ENCODE data around the gene ZBTB7C.

The ZBTB7C gene

DNA sequence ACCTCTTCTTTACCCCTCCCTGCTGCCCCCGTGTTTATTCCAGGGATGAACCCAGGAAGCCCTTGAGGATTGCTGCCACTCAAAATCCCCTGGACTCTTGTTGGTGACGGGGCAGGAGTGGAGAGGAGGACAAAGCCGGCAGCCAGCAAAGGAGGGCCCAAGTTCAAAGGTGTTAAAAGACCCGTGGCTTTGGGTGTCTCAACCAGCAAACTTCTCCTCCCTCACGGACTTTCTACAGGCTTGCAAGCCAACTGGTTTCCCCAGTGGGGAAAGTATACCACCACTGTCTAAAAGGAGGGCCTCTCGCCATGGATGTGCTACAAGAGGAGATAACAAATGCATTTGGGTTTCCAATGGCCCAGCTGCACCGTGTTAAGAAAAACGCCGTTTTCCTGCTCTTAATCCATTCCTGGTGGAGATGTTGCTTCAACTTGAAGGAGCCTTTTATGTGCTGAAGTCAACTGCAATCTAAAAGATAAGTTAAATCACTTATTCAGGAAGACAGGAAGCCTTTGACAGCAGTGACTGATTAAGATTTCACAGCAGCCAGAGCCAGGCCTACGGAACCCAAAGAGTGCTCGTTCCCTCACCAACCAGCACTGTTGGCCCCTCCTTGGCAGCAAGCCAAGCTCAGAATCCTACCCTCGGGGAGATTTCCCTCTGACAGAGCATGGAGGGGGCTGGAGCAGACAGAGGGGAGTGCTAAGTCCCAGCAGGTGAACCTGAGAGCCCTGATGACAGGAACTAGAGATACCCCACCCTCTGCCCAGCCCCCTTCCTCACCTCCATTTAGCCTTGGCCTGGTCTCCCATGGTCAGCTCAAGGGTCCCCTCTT, 57.8 kb downstream of the ZBTB7C start:
- no peak for DNase-seq

DNA sequence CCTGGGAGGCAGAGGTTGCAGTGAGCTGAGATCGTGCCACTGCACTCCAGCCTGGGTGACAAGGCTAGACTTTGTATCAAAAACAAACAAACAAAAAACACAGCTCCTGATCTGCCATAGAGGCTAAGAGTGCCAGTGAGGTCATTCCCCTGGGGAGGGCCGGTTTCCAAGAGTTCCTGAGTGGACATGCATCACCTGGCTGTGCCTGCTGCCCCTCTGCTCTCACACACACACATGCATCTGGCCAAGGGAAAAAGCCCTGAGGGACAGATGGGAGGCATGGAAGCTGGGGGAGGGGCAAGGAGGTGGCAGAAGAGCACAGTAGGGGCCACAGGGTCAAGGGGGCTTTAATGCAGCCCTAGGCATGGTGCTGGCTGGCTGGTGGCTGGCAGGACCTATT, 60.4 kb downstream of the ZBTB7C start:
- DNase-seq = peak; percentile 6

DNA sequence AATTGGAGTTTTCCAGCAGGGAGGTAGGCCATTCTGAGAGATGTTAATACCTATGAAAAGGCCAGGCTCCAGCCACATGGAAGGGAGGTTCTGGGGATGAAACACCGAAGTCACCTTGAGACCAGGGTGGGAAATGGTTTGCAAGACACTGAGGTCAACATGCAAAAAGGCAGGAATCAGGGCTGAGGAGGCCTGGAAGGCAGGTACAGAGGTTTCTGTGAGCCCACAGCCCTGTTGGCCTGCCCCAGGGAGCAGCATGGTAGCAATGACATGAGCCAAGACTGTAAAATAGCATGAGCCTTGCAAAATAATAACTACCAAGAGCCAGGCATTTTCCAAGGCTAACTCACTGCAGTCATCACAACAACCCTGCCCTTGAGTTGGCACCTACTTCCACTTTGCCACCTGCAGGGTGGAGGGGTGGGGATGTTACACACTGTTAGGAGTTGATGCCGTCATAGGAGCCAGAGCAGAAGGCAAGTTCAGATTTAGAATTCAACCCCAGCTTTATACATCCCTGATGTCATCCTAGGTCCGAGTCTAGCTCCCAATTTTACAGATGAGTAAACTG, 61.3 kb downstream of the ZBTB7C start:
- DNase-seq = no peak

DNA sequence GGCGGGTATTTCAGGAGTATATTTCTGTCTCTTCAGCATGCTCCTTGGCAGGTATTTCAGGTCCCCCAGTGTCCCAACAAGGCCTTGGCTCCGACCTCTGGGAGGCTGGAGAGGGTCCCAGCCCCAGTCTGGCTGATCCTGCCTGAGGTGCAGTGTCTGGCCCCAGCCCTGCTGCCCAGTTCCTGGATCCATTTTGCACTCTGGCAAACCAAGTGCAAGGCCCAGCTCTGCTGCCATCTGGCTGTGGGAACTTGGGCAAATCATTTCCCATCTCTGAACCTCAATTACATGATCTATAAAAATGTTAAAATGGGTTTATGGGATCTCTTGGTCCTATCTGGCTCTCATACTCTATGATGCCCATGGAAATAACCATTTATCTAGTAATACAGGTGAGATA, 63.6 kb downstream of the ZBTB7C start:
- DNase-seq = no peak

DNA sequence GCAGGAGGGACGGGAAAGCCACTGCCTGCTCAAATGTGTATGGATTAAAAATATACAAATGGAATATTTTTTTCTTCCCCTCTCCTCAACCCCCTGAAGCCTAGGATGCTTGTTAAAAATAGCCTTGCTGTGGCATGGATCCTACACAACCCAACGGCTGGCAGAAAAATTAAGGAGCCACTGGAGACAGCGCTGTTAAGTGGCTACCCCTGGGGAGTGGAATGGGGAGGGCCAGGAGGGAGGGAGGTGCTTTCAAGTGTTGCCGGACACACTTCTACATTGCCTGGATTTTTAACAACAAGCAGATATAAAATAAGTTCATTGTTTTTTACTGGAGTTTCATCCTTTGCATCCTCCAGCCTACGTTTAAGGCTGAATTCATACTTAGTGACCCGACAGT, 66.6 kb downstream of the ZBTB7C start:
- no peak for DNase-seq

DNA sequence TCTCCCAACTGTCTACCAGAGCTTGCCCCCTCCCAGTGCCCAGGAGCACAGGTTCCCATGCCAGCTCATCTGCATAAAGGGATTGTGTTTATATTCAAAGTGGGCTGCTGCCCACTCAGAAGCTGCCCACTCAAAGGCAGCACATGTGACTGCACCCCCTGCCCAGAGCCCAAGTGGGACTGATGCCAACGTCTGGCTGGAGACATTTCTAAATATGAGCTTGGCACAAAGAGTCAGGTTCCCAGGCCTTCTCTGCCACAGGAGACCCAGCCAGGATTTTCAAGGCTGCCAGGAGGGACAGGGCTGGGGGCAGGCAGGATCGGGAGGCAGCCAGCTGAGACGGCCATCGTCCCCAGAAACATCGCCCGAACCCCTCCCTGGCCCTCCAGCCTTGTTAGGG, 67.1 kb downstream of the ZBTB7C start:
- no peak for DNase-seq

DNA sequence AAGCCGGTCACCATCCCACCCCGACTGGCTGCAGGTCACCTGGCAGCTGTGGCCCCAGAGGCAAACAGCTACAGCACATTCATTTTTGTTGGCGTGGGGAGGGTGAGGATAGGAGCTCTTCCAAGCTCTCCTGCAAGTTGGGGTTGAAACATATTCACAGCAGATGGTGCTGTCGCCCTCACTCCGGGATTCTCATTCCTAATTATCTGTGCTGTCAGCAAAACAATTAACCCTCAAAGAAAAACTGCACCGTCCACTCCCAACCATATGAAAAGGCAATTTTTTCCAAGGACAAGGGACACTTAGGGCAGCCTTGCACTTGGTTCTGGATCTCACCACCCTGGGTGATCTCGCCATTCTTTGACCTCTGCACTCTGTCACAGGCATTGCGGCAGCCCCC, 68.6 kb downstream of the ZBTB7C start:
- DNase-seq = no peak

DNA sequence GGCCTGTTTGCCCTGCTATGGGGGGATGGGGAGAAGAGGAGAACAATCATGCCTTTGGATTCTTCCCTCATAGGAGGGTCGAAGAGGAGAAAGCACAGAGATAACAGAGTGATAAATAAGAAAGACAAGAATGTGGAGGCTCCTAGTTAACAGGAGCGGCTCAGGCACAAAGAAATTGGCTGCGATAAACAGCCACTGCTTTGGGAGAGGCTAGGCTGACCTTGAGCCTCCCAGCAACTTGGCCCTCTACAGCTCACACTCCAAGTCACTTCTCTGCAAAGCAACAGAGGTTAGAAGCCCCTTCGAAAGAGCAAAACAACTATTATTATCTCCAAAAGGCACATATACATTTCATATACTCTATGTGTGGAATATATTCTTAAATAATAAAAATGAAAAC, 69.5 kb downstream of the ZBTB7C start:
- no peak for DNase-seq

DNA sequence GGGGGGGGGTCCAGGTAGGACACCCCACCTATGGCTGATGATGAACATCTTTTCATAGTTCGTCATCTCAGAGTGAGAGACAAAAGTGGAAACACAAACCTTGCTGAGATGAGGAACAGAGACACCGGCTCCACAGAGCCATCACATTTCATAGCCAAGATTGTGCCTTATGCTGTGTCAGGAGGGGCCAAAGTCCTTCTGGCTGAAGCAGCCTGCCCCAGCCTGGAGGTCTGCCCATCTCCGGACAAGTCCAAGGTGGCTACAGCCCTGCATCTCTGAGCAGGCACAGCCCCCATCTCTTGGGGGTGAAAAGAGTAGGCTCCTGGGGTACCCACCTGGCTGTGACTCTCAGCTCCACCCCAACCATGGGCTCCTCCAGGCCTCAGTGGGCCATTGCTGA, 70.3 kb downstream of the ZBTB7C start:
- no peak for DNase-seq

DNA sequence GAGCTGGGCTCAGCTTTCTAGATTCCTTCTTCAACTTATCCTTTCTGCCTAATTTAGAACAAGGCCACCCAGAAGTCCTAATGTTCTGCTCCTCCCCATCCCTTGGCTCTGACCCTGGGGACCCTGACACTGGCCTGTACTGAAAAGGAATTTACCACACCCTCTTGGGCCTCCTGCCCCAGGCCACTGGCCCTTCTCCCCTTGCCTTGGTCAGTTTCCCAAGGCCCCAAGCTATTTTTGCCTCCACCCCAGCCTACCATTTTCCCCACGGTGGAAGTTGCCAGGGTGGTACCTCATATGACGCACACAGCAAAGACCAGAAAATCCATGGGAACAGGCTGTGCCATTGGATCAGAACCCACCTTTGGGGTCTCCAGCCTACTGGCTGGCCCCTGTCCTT, 72.1 kb downstream of the ZBTB7C start:
- DNase-seq = no peak

DNA sequence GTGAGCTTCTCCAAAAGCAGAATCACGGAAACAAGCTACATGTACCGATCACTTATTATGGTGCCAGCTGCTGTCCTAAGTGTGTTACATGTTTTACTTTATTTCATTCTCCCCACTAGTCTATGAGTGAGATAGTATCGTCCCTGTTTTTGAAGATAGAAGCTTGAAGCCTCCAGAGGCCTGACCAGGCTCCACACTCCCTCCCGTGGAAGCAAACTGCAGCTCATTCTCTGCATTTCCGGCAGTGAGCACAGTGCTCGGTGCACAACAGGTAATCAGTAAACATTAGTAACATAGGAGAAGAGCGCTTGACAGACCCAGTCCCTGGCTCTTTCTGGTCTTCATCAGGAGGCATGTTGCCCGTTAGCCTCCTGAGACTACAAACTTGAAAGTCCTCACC, 72.9 kb downstream of the ZBTB7C start:
- DNase-seq = no peak

DNA sequence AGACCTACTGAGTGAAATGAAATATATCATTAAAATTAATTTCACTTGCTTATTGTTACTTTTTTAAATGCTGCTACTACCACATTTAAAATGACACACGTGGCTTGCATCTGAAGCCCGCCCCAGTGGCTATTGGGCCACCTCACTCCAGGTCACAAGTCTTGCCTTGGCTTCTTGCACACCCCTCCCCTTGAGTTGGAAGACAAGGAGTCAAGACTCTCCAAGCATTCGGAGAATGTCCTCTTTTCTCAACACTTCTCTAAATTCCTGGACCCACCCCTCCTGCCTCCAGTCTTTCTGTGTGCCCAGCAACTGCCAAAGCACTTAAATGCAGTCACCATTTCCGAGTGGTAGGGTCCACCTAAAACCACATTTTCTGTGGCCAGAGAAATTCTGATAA, 73.4 kb downstream of the ZBTB7C start:
- no peak for DNase-seq

DNA sequence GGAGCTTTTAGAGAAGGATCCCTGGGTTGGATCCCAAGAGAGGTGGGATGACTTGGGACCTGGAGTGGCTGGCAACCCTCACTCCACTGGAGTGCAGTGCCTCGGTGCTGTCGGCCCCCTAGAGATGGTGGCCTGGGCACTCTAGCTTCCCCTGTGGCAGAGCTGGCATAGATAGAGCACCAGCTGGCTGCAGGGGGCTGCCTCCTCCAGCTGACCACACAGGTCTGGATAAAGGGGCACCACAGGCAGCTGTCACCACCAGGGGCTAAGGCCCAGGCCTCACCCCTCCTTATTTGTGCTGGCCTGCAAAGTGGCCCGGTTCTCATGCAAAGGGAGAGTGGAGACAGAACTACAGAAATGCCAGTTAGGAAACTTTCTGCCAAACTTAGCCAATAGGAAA, 74.3 kb downstream of the ZBTB7C start:
- DNase-seq = no peak

DNA sequence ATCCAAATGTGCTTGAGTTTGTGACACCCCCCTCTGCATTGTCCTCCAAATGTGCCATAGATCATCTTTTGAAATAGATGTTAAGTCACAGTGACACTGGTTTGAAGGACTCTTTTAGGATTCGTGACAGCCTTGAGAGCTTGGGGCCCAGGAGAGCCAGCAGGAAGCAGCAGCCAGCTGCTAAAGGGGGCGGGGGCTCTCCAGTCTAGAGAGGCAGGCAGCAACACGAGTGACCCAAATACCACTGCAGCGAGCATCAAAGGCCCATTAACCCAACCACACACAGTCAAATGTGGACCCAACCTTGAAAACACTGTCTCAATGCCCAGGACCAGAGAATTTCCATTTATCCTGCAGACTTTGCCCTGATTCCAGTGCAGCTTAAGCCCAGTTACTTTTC, 75.6 kb downstream of the ZBTB7C start:
- DNase-seq = no peak

DNA sequence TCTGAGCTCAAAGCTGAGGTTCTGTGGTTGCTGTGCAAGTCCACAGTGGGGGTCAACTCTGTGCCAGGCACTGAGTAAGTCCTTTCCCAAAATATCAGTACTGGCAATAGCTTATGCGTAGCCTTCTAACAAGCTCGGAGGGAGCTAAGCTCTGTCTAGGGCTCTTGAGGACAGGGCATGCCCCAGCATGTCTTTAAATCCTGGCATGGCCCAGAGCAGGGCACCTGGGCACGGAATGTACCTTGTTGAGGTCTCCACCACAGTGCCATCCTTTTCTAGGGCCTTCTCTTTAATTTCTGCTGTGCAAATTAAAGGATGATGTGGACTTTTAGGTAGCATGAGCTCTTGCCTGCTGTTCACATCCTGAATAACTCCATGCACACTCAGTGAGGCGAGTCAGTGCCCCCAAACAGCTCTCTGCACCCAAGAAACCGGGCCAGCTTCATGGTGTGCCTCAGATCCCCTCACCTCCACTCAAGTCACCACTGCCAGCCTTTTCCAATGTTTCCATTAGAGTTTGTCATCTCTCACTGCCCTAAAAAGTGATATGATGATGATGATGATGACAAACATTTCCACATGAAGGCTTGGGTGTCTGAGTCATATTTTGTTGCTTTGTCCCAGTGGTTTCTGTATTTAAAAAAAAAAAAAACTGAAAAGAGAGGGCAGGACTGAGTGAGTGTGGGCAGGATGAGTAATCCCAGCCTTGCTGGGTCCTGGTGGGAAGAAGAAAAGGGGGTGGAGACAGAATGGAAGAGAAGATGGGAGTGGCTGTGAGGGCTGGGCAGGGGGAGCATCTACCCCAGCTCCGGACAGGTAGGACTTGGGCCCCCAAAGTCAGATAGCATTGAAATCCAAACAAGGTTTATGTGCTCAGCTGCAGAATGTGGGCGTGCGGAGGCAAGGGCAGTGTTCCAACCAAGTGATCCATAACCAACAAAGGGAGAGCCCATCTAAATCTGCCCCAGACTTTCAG, 78.9 kb downstream of the ZBTB7C start:
- no peak for DNase-seq

DNA sequence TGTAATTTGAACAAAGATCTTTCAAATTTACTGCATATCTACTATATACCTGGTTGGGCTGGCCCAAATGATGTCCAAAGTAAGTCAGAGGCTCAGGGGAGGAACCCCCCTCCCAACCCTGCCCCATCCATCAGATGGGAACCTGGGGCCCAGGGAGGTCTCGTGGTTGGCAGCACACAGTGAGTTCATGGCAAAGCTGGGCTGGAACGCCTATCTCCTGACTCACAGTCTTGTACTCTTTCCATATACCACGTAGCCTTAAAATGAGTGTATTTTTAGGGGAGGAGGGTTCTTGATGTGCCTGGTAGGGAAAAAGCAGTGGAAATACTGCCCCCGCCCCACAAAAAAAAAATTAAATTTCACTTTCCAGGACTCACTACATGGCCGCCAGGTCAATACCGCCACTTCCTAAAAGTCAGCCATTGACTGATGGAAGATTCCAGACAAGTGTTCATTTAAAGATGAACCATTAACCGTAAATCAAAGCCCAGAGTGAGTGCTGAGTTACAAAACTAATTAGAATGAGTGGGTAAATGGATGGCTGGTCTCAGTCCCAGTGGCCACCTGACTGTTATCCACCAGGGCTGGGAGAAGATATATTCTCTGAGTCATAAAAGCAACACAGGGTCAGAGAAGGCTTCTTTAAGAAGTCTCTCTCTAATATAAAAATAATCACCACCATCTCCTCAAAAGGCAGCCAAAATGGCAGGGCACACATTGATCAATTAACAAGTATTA, 80.5 kb downstream of the ZBTB7C start:
- DNase-seq = no peak

DNA sequence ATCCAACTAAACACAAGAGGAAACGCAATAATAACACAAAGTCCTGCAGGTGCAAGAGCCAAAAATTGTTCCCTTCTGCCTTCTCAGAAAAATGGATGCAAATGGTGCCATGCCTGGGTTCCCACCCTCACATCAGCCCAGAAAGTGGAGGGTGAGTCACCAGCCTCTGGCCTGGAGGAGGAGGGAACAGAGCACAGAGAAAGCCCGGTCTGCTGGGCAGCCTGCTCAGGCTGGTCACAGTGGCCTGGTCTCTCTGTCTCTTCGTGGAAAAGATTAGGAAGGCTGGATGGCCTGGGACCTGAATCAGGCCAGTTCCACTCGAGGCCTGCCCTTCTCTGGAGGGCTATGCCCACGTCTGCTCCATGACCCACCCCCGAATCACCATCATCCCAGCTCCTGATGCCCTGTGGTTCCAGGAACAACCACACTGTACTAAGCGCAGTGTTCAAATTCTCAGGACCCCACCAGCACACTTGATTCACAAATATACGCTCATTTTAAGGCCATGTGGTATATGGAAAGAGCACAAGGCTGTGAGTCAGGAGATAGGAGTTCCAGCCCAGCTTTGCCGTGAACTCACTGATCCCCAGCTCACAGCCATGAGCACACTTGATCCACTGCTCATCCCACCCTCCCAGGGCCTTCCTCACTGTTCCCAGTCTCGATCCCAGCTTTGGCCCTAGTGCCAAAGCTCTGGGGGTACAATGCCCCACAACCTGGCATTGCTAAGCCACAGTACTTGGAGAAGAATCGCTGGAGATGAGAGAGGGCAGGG, 82.1 kb downstream of the ZBTB7C start:
- DNase-seq = no peak

DNA sequence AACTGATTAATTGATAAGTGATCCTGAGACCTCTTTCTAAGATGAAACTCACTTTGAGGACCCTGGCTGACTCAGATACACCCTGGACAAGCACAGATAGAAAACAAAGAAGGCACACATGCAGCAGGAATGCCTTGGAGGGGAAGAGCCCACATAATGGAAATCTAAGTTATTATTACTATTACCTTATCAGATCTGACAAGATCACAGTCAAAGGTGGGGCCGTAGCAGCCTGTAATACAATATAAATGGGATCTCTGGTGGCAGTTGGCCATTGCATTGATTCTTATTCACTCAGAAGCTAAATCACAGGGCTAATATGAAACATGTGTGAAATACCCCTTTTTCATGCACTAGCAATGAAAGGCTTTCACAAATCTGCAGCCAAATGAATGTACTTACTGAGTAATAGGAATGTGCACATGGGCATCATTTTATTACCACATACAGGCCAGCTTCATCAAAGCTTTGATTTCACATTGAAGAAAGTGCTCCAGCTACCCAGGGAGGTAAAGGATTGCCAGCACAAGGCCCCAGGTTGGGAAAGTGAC, 84.0 kb downstream of the ZBTB7C start:
- DNase-seq = no peak

DNA sequence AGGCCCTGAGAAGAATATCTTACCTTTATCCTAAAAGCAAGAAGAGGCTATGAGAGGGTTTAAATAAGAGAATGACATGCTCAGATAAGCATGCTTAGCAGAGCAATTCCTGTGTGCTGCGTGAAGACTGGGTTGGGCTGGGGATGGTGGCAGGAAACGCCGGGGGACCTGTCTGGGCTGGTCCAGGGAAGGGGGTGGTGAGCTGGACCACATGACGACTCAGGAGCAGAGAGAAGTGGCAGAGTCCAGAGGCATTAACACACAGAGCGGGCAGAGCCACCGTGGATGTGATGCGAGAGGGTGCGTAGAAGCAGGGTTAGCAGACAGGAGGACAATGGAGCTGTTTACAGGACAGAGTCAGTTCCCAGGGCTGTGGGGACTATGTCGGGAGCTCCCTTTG, 84.5 kb downstream of the ZBTB7C start:
- DNase-seq = no peak

DNA sequence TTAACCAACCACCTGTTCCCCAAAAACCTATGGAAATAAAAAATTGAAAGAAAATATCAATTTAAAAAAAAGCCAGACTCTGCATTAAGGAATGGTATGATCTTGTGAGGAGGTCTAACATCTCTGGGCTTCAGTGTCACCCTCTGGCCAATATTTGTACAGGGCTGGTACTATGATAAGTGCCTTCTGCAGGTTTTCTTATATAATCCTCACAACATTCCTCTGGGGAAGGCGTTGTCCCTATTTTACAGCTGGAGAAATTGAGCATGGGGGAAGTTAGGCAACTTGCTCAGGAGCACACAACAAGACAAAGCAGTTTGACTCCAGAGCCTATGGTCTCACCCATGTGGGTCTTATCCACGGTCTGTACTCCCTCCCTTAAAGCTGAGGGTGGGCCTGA, 86.0 kb downstream of the ZBTB7C start:
- no peak for DNase-seq

DNA sequence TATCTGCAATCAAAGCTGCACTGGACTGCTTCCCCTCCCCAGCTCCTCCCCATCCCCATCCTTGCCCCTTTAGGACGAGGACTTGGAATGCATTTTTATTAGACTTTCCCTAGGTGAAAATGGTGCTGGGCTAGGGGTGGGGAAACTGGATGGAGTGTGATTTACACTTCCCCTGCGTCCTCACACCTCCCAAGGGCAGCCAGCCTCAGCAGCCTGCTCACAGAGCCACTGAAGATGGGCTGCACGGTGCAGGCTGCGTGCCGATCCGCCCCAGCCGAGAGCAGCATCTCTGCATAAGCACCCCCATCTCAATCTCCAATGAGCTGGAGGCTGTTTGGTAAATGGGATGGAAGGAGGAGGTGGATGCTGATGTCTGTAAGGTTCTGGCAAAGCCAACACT, 87.6 kb downstream of the ZBTB7C start:
- DNase-seq = no peak

DNA sequence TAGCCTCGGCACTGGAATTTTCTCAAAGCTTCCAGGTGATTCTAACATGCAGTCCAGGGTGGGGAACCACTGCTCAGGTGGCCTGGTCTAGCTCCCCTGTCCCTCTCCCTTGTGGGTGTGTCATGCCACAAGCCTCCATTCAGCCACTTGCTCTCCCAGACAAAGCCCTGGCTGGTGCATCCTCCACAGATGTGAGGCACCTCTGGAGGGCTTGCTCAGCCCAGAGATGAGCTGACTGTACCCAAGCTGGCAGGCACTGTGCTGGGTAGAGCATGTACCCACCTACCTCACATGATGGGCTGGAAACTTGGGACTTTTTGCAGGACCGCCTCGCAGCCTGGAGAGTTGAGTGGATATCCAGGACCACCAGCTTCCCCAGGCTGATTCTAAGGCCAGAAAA, 88.1 kb downstream of the ZBTB7C start:
- no peak for DNase-seq
